C4-2B (cell line): Measurements from ENCODE around the gene CES4A.

Experiments used
- H3K27ac ChIP-seq: fragments of 450-650 bp; 2 replicates; pipeline ENCODE4 v1.5.1; 2017
- ZFX ChIP-seq: fragments of 450-650 bp; IDR thresholded peaks from 2 replicates; pipeline ENCODE4 v1.6.1; 2017
- TF ChIP-seq, protein P1 (sequence below): fragments of 450-650 bp; conservative IDR thresholded peaks from 2 replicates; pipeline ENCODE4 v1.5.1; 2017; ENCODE audit warnings: mild to moderate bottlenecking

The CES4A gene

DNA sequence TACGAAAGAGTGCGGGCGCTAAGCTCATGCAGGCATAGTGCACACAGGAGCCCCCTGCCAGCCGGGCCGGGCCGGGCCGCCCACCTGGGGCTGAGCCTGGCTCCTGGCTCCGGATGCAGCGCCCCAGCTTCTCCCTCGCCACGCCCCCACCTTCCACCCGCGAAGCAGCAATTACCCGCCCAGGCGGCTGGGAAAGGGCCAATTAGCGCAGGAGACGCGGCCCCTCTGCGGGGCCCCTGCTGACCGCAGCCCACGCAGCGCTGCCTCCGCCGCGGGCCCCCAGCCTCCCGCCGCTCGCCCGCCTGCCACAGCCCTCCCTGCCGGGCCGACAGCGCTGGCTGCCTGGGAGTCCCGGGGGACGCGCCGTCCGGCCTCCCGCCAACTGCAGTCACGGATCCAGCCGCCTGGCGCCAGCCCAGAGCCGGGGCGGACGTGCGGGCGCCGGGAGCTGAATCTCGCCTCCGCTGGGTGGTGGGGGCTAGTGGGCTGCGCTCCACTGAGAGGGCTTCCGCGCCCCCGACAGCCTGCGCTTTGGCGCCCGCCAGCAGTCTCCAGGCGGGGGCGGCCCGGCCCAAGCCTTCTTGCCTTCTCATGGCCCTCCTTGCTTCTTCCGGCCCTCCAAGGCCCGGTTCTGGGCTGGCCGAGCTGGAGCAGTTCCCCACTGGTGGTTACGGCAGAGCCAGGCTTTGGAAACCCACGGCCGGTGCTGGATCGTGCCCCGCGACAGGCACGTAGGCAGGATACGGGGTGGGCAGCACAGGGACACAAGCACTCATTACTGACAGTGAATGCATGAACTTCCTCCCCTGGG, 25.6 kb downstream of the CES4A start:
- TF ChIP-seq, protein P1, sequence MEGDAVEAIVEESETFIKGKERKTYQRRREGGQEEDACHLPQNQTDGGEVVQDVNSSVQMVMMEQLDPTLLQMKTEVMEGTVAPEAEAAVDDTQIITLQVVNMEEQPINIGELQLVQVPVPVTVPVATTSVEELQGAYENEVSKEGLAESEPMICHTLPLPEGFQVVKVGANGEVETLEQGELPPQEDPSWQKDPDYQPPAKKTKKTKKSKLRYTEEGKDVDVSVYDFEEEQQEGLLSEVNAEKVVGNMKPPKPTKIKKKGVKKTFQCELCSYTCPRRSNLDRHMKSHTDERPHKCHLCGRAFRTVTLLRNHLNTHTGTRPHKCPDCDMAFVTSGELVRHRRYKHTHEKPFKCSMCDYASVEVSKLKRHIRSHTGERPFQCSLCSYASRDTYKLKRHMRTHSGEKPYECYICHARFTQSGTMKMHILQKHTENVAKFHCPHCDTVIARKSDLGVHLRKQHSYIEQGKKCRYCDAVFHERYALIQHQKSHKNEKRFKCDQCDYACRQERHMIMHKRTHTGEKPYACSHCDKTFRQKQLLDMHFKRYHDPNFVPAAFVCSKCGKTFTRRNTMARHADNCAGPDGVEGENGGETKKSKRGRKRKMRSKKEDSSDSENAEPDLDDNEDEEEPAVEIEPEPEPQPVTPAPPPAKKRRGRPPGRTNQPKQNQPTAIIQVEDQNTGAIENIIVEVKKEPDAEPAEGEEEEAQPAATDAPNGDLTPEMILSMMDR: no peak
- H3K27ac ChIP-seq: no peak overlapping the region

GRCh38 chr16:67014634-67015312, 26.4 kb downstream of the CES4A start:
- TF ChIP-seq ZFX: no peak
- TF ChIP-seq, protein P1: no peak
- no peak overlapping the region for H3K27ac ChIP-seq

DNA sequence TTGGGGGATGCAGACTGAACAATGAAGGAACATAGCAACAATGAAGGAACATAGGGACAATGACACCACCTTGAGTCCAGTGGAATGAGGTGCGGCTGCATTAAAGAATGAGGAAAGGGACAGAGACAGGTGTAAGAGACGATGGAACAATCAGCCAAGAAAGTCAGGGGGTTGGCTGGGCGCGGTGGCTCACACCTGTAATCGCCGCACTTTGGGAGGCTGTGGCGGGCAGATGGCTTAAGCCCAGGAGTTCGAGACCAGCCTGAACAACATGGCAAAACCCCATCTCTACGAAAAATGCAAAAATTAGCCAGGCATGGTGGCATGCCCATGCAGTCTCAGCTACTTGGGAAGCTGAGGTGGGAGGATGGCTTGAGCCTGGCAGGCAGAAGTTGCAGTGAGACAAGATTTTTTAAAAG, 26.9 kb downstream of the CES4A start:
- TF ChIP-seq, protein P1: no peak
- no peak for TF ChIP-seq ZFX

GRCh38 chr16:67016143-67016542, 27.8 kb downstream of the CES4A start:
- H3K27ac ChIP-seq: no peak overlapping the region
- TF ChIP-seq ZFX: no peak
- TF ChIP-seq, protein P1: no peak

More for the DNA sequence above, 26.9 kb downstream of the CES4A start:
- no peak overlapping the region for H3K27ac ChIP-seq

- H3K27ac ChIP-seq: no peak overlapping the region
- TF ChIP-seq, protein P1: no peak
- TF ChIP-seq ZFX: no peak
These were observed 28.5 kb downstream of the CES4A start for GRCh38 chr16:67016681-67017420.

DNA sequence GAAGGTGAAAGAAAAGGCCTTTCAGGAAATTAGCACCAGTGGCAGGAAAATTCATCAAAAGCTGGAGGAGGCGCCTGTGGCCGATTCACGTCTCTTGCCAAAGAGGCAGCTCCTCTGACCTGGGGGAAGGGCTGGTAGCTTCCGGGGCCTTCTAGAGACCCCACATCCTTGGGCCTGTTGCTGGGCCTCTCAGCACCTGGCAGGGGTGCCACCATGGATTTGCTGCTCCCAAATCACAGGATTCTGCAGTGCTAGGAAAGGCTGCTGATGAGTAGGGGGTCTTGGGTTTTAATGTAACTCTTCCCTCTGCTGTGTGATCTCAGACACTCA, 29.0 kb downstream of the CES4A start:
- TF ChIP-seq ZFX: no peak
- TF ChIP-seq, protein P1: no peak
- no peak overlapping the region for H3K27ac ChIP-seq
